HepG2 (cell line): ENCODE measurements around the gene EFEMP2. TPM values are rescaled to one million over a fixed set of nuclear protein-coding genes. Genes with fewer than 3 reads are reported as not detected.

Experiments used
- BHLHE40 ChIP-seq: IDR thresholded peaks from 2 replicates; pipeline ENCODE4 v1.6.1; 2011; ENCODE audit warnings: low read length, improper control_type of control experiment
- BRCA1 ChIP-seq: sonication (generic); formaldehyde crosslinking; IDR thresholded peaks from 2 replicates; pipeline ENCODE4 v1.4.0; 2020; ENCODE audit warnings: missing genetic modification reagents
- DRAP1 ChIP-seq: IDR thresholded peaks from 2 replicates; pipeline ENCODE4 v1.6.1; 2016; ENCODE audit warnings: missing genetic modification reagents, missing compliant biosample characterization
- EP300 ChIP-seq, 3 experiments: sonication (generic) in 1 of 3; formaldehyde crosslinking in 1 of 3; IDR thresholded peaks; 2 replicates each; pipeline versions ENCODE4 v1.5.1 to v1.6.1; 2011 to 2020; ENCODE audit warnings: low read depth in 2 of 3, low read length in 2 of 3, borderline replicate concordance in 1 of 3, improper control_type of control experiment in 1 of 3, mild to moderate bottlenecking in 1 of 3, missing genetic modification reagents in 1 of 3, moderate library complexity in 1 of 3
- FOSL1 ChIP-seq: sonication (generic); formaldehyde crosslinking; IDR thresholded peaks from 2 replicates; pipeline ENCODE4 v1.9.0; 2021; ENCODE audit warnings: missing genetic modification reagents, borderline replicate concordance
- FOSL2 ChIP-seq: sonication (generic); formaldehyde crosslinking; IDR thresholded peaks from 2 replicates; pipeline ENCODE4 v1.4.0; 2020; ENCODE audit warnings: missing genetic modification reagents
- FOXA3 ChIP-seq: IDR thresholded peaks from 2 replicates; pipeline ENCODE4 v1.6.1; 2016; ENCODE audit warnings: missing genetic modification reagents, missing compliant biosample characterization
- HIC2 ChIP-seq: sonication (generic); formaldehyde crosslinking; IDR thresholded peaks from 2 replicates; pipeline ENCODE4 v1.9.0; 2022; ENCODE audit warnings: low read depth, missing genetic modification reagents
- KAT8 ChIP-seq: IDR thresholded peaks from 2 replicates; pipeline ENCODE4 v1.6.1; 2016; ENCODE audit warnings: missing genetic modification reagents, missing compliant biosample characterization
- MAFF ChIP-seq: IDR thresholded peaks from 2 replicates; pipeline ENCODE4 v1.6.1; 2011; ENCODE audit warnings: low read depth, low read length, improper control_type of control experiment
- PATZ1 ChIP-seq: sonication (generic); formaldehyde crosslinking; IDR thresholded peaks from 2 replicates; pipeline ENCODE4 v1.4.0; 2020; ENCODE audit warnings: missing genetic modification reagents
- PHF20 ChIP-seq: sonication (generic); formaldehyde crosslinking; IDR thresholded peaks from 2 replicates; pipeline ENCODE4 v1.5.0; 2020; ENCODE audit warnings: mild to moderate bottlenecking, missing genetic modification reagents
- TCF12 ChIP-seq, 2 experiments: fragments of 450-650 bp in 1 of 2; sonication (generic) in 1 of 2; formaldehyde crosslinking in 1 of 2; IDR thresholded peaks; 2 replicates each; pipeline versions ENCODE4 v1.6.1 to v1.8.0; 2017 to 2022; ENCODE audit warnings: antibody characterized with exemption in 1 of 2, mild to moderate bottlenecking in 1 of 2, missing genetic modification reagents in 1 of 2, moderate library complexity in 1 of 2
- TFDP2 ChIP-seq: sonication (generic); formaldehyde crosslinking; IDR thresholded peaks from 2 replicates; pipeline ENCODE4 v1.4.0; 2020; ENCODE audit warnings: missing genetic modification reagents
- THAP9 ChIP-seq: sonication (generic); formaldehyde crosslinking; IDR thresholded peaks from 2 replicates; pipeline ENCODE4; 2020; ENCODE audit warnings: missing genetic modification reagents, mild to moderate bottlenecking, borderline replicate concordance
- TRIM22 ChIP-seq: fragments of 450-650 bp; IDR thresholded peaks from 2 replicates; pipeline ENCODE4 v1.6.1; 2017
- U2AF2 ChIP-seq: fragments of 200-400 bp; formaldehyde crosslinking; IDR thresholded peaks from 2 replicates; pipeline ENCODE4 v1.6.1; 2017; ENCODE audit warnings: low read depth, mild to moderate bottlenecking, low read length
- ZFP36L2 ChIP-seq: sonication (generic); formaldehyde crosslinking; IDR thresholded peaks from 2 replicates; pipeline ENCODE4 v1.4.0; 2020; ENCODE audit warnings: missing genetic modification reagents
- ZFX ChIP-seq: sonication (generic); formaldehyde crosslinking; IDR thresholded peaks from 2 replicates; pipeline ENCODE4 v1.4.0; 2020; ENCODE audit warnings: mild to moderate bottlenecking, low read depth, missing genetic modification reagents, moderate library complexity
- polyA plus RNA-seq, 8 experiments: library from polyadenylated mRNA; depleted of rRNA in 3 of 8; stranded (reverse) in 7 of 8; unstranded in 1 of 8; fragments of >200 nt; fragmentation: Illumina TruSeq in 4 of 8; extraction: Trizol in 4 of 8; gene quantifications; 2 replicates each; pipeline versions ENCODE4 v1.2.1 to v1.2.3, GENCODE V29; 2011 to 2016; ENCODE audit warnings: low read depth in 4 of 8, missing spikeins in 1 of 8, mixed read lengths in 1 of 8; ENCODE audit not compliant: insufficient read depth in 1 of 8
- total RNA-seq, 5 experiments: library from RNA; depleted of rRNA; stranded (reverse); fragments of >200 nt; fragmentation: Illumina TruSeq; extraction: Trizol; gene quantifications; 2 replicates each; pipeline ENCODE4 v1.2.3, GENCODE V29; 2016; ENCODE audit warnings: low read depth in 1 of 5

The EFEMP2 gene
- total and polyA plus RNA-seq, 2 of the 13 experiments (the other 11 are each of a cell fraction or from before 2014, with no cell fraction given): 7.4 to 29.7 TPM

GRCh38 chr11:65888163-65888814, 15.7 kb upstream of the EFEMP2 start, which contains the start of gene FIBP (continued):
- TF ChIP-seq PATZ1 (CRISPR knock-in tag): peak; percentile 72
- TF ChIP-seq EP300 (IDR thresholded peaks at IDR 0.05; ENCODE audit: low read depth in 2 of 2, low read length in 2 of 2): peak in 1 of 2 experiments; percentile 60; a peak in 1 of 4 replicates
- TF ChIP-seq EP300 (CRISPR knock-in tag; IDR thresholded peaks at IDR 0.05; ENCODE audit: borderline replicate concordance): no peak; the same call in 1 of the 2 replicates
- TF ChIP-seq TRIM22: no peak
- TF ChIP-seq U2AF2: no peak
- peak; percentile 80 for TF ChIP-seq TFDP2 (CRISPR knock-in tag)
- peak; percentile 92 for TF ChIP-seq KAT8 (CRISPR knock-in tag)
- TF ChIP-seq THAP9: peak; percentile 82; the same call in 1 of the 2 replicates
- TF ChIP-seq MAFF: no peak
- TF ChIP-seq FOXA3 (CRISPR knock-in tag): peak; percentile 46
- TF ChIP-seq ZFP36L2 (CRISPR knock-in tag): no peak
- TF ChIP-seq BRCA1: no peak
- TF ChIP-seq TCF12 (IDR thresholded peaks at IDR 0.05): no peak
- TF ChIP-seq TCF12 (CRISPR knock-in tag; IDR thresholded peaks at IDR 0.05): no peak
- TF ChIP-seq FOSL1: no peak
- TF ChIP-seq DRAP1 (CRISPR knock-in tag): 0 out of 2 replicates have a peak, but pooled peaks have one; percentile 34
- peak; percentile 51; the same call in 1 of the 2 replicates for TF ChIP-seq BHLHE40
- 0 out of 2 replicates have a peak, but pooled peaks have one; percentile 33 for TF ChIP-seq HIC2 (CRISPR knock-in tag)
- peak; percentile 71 for TF ChIP-seq ZFX
- TF ChIP-seq FOSL2 (CRISPR knock-in tag): peak; percentile 25
- peak; percentile 88 for TF ChIP-seq PHF20 (CRISPR knock-in tag)
